Upper lobe of right lung (tissue), 1 donor: Measurements from ENCODE around the gene DAPK2. TPM values are rescaled to one million over a fixed set of nuclear protein-coding genes. Genes with fewer than 3 reads are reported as not detected.

ENCODE experiments used
- ATAC-seq: fragments of 200-7000 bp; cut with Tn5 transposase; one replicate; pipeline ENCODE4 v1.9.1; 2020; ENCODE audit warnings: mild to moderate bottlenecking, moderate library complexity
- DNase-seq: peaks from one replicate; pipeline ENCODE4 v3.0.0-alpha.2; 2020
- H3K27ac ChIP-seq: fragments of 200-600 bp; one replicate; pipeline ENCODE4 v1.8.0; 2022
- H3K27me3 ChIP-seq: fragments of 200-600 bp; one replicate; pipeline ENCODE4 v1.8.0; 2022; ENCODE audit warnings: mild to moderate bottlenecking
- H3K36me3 ChIP-seq: fragments of 200-600 bp; one replicate; pipeline ENCODE4 v1.8.0; 2022
- H3K4me1 ChIP-seq: fragments of 200-600 bp; one replicate; pipeline ENCODE4 v1.8.0; 2022
- H3K4me3 ChIP-seq: fragments of 200-600 bp; one replicate; pipeline ENCODE4 v1.8.0; 2022; ENCODE audit warnings: mild to moderate bottlenecking
- H3K9me3 ChIP-seq: fragments of 200-600 bp; one replicate; pipeline ENCODE4 v1.8.0; 2022
- intact Hi-C: fragments of 100-400 bp; cut with DNase I; formaldehyde crosslinking; loops from one replicate; pipeline ENCODE4 v1.11.0; 2022
- total RNA-seq: library from RNA; stranded (reverse); fragmentation: NEBNext Ultra II Directional; extraction: Animal tissue kit (Norgen Biotek cat#: 25700); gene quantifications from one replicate; pipeline ENCODE4 v1.2.1, GENCODE V29; 2021
- TF ChIP-seq, protein P1 (sequence below): fragments of 200-600 bp; IDR thresholded peaks from one replicate; pipeline ENCODE4 v1.8.0; 2022; ENCODE audit warnings: antibody characterized with exemption
- donor health status: DM: no; HTN: yes; CAD: no; lungs with severe emphysema.

Gene DAPK2
- total RNA-seq, 1 donor from 2014 or later, result 73.3 TPM

DNA sequence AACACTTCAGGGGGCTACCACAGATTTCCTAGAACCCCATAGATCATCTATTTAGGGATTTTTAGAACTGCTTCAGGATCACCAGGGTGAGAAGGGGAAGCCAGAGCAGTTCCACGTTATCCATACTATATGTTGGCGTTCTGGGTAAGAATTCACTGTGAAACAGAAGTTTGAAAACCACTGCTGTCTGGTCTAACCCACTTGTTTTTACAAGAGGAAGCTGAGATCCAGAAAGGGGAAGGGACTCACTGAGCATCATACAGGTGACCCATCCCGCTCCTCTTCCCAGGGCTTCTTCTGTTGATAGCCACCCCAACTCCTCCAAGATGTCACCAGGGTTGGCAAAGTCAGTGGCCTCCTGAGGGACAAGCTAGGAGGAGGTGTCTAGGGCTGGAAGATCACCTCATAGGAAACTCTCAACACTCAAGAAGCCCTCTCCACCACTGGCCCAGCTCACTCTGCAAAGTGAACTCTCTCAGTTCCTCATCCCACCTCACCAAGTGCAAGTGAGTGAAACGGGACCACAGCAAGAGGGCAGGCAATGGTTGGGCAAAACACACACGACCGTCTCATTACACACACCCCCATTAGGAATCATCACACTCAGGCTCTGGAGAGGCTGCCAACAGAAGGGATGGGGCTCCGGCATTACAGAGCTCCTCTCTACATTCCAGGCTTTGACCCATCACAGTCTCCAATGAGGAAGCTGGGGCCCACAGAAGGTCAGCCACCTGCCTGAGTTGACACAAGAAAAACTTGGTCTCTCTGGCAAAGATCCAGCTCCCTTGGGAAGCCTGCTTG lies 1.8 kb downstream of the DAPK2 start:
- DNase-seq, result no peak
- Histone ChIP-seq H3K36me3 (peaks cover 3% of the 10 kb centered on the region), H3K27ac (no peak overlapping the region), H3K4me3 (peak overlapping the region; percentile 61), H3K4me1 (peaks cover 14% of the 10 kb centered on the region), H3K27me3 (no peaks in the 10 kb centered on the region), H3K9me3 (no peaks in the 10 kb centered on the region)
- intact Hi-C loops, result no loop called here
- TF ChIP-seq, protein P1, sequence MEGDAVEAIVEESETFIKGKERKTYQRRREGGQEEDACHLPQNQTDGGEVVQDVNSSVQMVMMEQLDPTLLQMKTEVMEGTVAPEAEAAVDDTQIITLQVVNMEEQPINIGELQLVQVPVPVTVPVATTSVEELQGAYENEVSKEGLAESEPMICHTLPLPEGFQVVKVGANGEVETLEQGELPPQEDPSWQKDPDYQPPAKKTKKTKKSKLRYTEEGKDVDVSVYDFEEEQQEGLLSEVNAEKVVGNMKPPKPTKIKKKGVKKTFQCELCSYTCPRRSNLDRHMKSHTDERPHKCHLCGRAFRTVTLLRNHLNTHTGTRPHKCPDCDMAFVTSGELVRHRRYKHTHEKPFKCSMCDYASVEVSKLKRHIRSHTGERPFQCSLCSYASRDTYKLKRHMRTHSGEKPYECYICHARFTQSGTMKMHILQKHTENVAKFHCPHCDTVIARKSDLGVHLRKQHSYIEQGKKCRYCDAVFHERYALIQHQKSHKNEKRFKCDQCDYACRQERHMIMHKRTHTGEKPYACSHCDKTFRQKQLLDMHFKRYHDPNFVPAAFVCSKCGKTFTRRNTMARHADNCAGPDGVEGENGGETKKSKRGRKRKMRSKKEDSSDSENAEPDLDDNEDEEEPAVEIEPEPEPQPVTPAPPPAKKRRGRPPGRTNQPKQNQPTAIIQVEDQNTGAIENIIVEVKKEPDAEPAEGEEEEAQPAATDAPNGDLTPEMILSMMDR, result no peak
- ATAC-seq, result peak; percentile 1

DNA sequence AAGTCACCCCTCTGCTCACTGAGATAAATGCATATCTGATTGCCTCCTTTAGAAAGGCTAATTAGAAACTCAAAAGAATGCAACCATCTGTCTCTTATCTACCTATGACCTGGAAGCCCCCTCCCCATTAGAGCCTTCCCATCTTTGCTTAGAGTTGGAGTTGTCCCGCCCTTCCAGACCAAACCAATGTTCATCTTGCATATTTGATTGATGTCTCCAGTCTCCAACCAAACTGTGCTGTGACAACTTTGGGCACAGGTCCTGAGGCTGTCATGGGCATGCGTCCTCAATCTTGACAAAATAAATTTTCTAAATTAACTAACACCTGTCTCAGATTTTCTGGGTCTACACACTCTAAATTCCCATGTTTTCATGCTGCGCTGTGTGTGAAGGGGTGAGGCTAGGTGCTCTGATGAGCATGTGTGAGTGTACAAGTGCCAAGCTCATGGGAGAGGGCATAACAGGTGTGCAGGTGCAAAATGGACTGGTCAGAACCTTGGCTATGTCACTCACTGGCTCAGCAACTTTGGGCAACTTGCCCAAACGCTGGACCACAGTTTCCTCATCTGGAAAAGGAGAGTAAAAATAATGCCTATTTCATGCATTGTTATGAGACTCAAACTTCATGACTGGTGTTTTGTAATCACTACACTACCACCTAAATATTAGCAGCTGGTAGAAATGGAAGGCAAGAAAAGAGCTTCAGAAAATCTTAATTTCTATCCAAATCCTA lies 7.2 kb downstream of the DAPK2 start:
- H3K27me3 ChIP-seq, result no peaks in the 10 kb centered on the region
- TF ChIP-seq, protein P1, result no peak
- peaks cover 3% of the 10 kb centered on the region for H3K36me3 ChIP-seq
- DNase-seq (no peak), ATAC-seq (no peak)
- H3K4me3 ChIP-seq, result no peak overlapping the region
- no peaks in the 10 kb centered on the region for H3K9me3 ChIP-seq
- intact Hi-C loops, result no loop called here
- no peak overlapping the region for H3K27ac ChIP-seq
- no peaks in the 10 kb centered on the region for H3K4me1 ChIP-seq

DNA sequence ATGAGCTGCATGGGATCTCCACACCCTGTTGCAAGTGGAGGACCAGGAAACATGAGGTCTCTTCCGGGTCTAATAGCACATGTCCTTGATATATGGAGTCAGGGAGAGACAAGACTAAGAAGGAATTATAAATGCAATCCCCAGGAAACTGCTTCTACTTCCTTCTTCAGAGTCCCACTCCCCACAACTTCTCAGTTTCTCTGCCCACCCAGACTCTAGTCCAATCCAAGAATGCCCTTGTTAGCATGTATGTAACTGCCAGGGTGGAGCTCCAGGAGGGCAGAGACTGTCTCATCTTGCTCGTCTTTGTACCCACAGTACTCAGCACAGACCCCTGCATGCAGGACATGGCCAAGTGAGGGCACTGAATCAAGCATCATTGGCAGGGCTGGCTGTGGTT lies 8.3 kb downstream of the DAPK2 start:
- Histone ChIP-seq H3K36me3 (peaks cover 3% of the 10 kb centered on the region), H3K27me3 (no peaks in the 10 kb centered on the region), H3K4me3 (no peak overlapping the region), H3K4me1 (no peaks in the 10 kb centered on the region), H3K27ac (no peak overlapping the region), H3K9me3 (no peaks in the 10 kb centered on the region)
- intact Hi-C loops, result no loop called here
- DNase-seq, result no peak
- no peak for ATAC-seq
- TF ChIP-seq, protein P1, result no peak

DNA sequence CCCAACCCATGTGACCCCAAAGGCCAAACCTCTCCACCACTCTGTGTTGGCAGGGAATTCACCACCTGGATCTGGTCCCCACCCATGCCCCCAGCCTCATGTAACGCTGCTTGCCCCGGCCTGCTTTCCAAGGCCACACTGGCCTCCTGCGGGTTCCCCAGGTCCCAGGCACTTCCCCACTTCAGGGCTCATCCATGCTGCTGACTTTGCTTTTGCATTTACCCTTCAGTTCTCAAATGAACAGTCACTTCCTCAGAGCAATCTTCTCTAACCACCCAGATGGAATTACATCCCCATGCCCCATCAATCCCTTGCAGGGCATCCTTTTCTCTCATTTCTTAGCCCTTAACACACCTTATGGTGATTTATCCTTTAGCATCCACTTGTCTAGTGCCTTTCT lies 9.2 kb downstream of the DAPK2 start:
- Histone ChIP-seq H3K27ac (no peak overlapping the region), H3K4me1 (no peaks in the 10 kb centered on the region), H3K4me3 (no peak overlapping the region), H3K9me3 (no peaks in the 10 kb centered on the region), H3K36me3 (peaks cover 3% of the 10 kb centered on the region), H3K27me3 (no peaks in the 10 kb centered on the region)
- DNase-seq (no peak), ATAC-seq (peak; percentile 15)
- intact Hi-C loops, result no loop called here
- TF ChIP-seq, protein P1, result no peak

DNA sequence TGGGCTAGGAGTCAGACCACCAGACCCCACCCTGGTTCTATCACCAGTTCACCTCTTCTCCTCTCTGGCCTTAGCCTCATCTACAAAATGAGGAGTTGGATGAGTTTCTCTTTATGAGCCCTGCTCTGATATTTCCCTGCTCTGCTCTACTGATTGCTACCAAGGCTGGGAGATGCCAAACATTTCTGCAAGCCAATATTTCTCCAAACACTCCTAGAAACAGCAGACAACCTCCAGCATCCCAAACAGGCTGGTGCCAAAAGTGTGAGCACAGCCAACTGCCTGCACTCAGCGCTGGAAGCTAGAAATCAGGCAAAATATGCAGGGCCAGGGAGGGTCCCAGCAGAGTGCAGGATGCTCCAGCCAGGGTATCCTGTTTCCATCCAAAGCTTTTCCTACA lies 10.8 kb downstream of the DAPK2 start:
- Histone ChIP-seq H3K36me3 (peaks cover 3% of the 10 kb centered on the region), H3K27me3 (no peaks in the 10 kb centered on the region), H3K27ac (no peak overlapping the region), H3K4me1 (no peaks in the 10 kb centered on the region), H3K4me3 (no peak overlapping the region), H3K9me3 (no peaks in the 10 kb centered on the region)
- no peak for ATAC-seq
- DNase-seq, result no peak
- TF ChIP-seq, protein P1, result no peak
- intact Hi-C loops, result no loop called here
